ENCODE measurements around the gene EXOC5. TPM values are rescaled to one million over a fixed set of nuclear protein-coding genes. Genes with fewer than 3 reads are reported as not detected.
"Not testable (repeated sequence)": the region's sequence is repeated elsewhere in the genome, so short reads cannot be mapped to it uniquely, and the experiment has no call there.

The EXOC5 gene
- total RNA-seq, 5 donors from 2014 or later (not counting 1 experiment from before 2014, with no cell fraction given), result 28.3 to 45.1 (median 36.3) TPM

GRCh38 chr14:57212919-57213318 lies 55.8 kb downstream of the EXOC5 start:
- WGBS (ENCODE audit: insufficient coverage), result no CpG with 5 or more reads among the region's 2 CpGs
- H3K9me3 ChIP-seq, result no peaks in the 10 kb centered on the region
- H3K27me3 ChIP-seq (replicated peaks in 1 of 2; ENCODE audit: control insufficient read depth in 2 of 2, extremely low read depth in 1 of 2, insufficient read depth in 2 of 2, low read length in 1 of 2), result no peaks in the 10 kb centered on the region
- no peak overlapping the region for H3K4me3 ChIP-seq (ENCODE audit: control insufficient read depth in 1 of 2, extremely low read depth in 1 of 2, low read length in 1 of 2)
- no peaks in the 10 kb centered on the region for H3K27me3 Mint-ChIP-seq
- ChIA-PET CTCF (no interaction called here), POLR2A (no interaction called here)
- peaks cover 0 to 3% (median 0%) of the 10 kb centered on the region in 3 donors for H3K4me1 Mint-ChIP-seq
- no peak overlapping the region for H3K27ac ChIP-seq (ENCODE audit: low read length)
- no peaks in the 10 kb centered on the region for H3K4me1 ChIP-seq (ENCODE audit: control insufficient read depth in 1 of 2, extremely low read depth in 1 of 2, insufficient read depth in 2 of 2, low read length in 2 of 2)
- H3K4me3 Mint-ChIP-seq, result no peak overlapping the region
- H3K36me3 Mint-ChIP-seq, result peaks cover 59% of the 10 kb centered on the region
- no peaks in the 10 kb centered on the region for H3K9me3 Mint-ChIP-seq
- peaks cover 0 to 54% of the 10 kb centered on the region in 2 donors for H3K36me3 ChIP-seq (ENCODE audit: control insufficient read depth in 2 of 2, extremely low read depth in 1 of 2, insufficient read depth in 1 of 2, low read length in 1 of 2)
- DNase-seq, result no peak
- no peak for ATAC-seq (replicated peaks in 1 of 4)
- no peak overlapping the region for H3K27ac Mint-ChIP-seq

GRCh38 chr14:57209561-57209960 lies 59.1 kb downstream of the EXOC5 start:
- Mint-ChIP-seq H3K4me3 (no peak overlapping the region), H3K9me3 (no peaks in the 10 kb centered on the region), H3K27me3 (no peaks in the 10 kb centered on the region), H3K27ac (no peak overlapping the region), H3K4me1 (no peaks in the 10 kb centered on the region), H3K36me3 (peaks cover 38% of the 10 kb centered on the region)
- CTCF ChIA-PET, result interaction anchor here in 1 of 2 donors (0.7 kb wide), 1 partner anchor 66 kb away, joined by 3 read pairs; no protein-coding TSS in a partner anchor
- Histone ChIP-seq H3K27ac (ENCODE audit: low read length) (no peak overlapping the region), H3K4me1 (ENCODE audit: control insufficient read depth in 1 of 2, extremely low read depth in 1 of 2, insufficient read depth in 2 of 2, low read length in 2 of 2) (no peaks in the 10 kb centered on the region), H3K9me3 (no peaks in the 10 kb centered on the region), H3K27me3 (replicated peaks in 1 of 2; ENCODE audit: control insufficient read depth in 2 of 2, extremely low read depth in 1 of 2, insufficient read depth in 2 of 2, low read length in 1 of 2) (no peaks in the 10 kb centered on the region), H3K36me3 (ENCODE audit: control insufficient read depth in 2 of 2, extremely low read depth in 1 of 2, insufficient read depth in 1 of 2, low read length in 1 of 2) (peaks cover 0 to 37% of the 10 kb centered on the region in 2 donors), H3K4me3 (ENCODE audit: control insufficient read depth in 1 of 2, extremely low read depth in 1 of 2, low read length in 1 of 2) (no peak overlapping the region)
- no CpG with 5 or more reads among the region's 4 CpGs for WGBS (ENCODE audit: insufficient coverage)
- DNase-seq (no peak), ATAC-seq (replicated peaks in 1 of 4) (no peak)
- POLR2A ChIA-PET, result no interaction called here

- ChIA-PET CTCF (interaction anchor here in 1 of 2 donors (0.6 kb wide), 1 partner anchor 219 kb away, joined by 3 read pairs; no protein-coding TSS in a partner anchor), POLR2A (interaction anchor here in 1 of 2 donors (0.6 kb wide), 1 partner anchor 136 kb away, joined by 3 read pairs; no protein-coding TSS in a partner anchor)
- WGBS (ENCODE audit: insufficient coverage), result 100% methylated on average over 1 of the region's 5 CpGs
These were observed 62.8 kb downstream of the EXOC5 start for GRCh38 chr14:57205938-57206337.

GRCh38 chr14:57202672-57203071 lies 66.0 kb downstream of the EXOC5 start:
- ATAC-seq (replicated peaks in 1 of 4); H3K4me3 ChIP-seq (ENCODE audit: control insufficient read depth in 1 of 2, extremely low read depth in 1 of 2, low read length in 1 of 2); H3K27me3 ChIP-seq (replicated peaks in 1 of 2; ENCODE audit: control insufficient read depth in 2 of 2, extremely low read depth in 1 of 2, insufficient read depth in 2 of 2, low read length in 1 of 2); H3K27ac Mint-ChIP-seq; H3K36me3 ChIP-seq (ENCODE audit: control insufficient read depth in 2 of 2, extremely low read depth in 1 of 2, insufficient read depth in 1 of 2, low read length in 1 of 2); DNase-seq; H3K27me3 Mint-ChIP-seq; H3K4me3 Mint-ChIP-seq; CTCF ChIA-PET; H3K27ac ChIP-seq (ENCODE audit: low read length); H3K9me3 ChIP-seq; H3K4me1 Mint-ChIP-seq; POLR2A ChIA-PET; H3K9me3 Mint-ChIP-seq; H3K36me3 Mint-ChIP-seq; H3K4me1 ChIP-seq (ENCODE audit: control insufficient read depth in 1 of 2, extremely low read depth in 1 of 2, insufficient read depth in 2 of 2, low read length in 2 of 2): not testable (repeated sequence)

More at GRCh38 chr14:57205938-57206337, 62.8 kb downstream of the EXOC5 start:
- Histone ChIP-seq H3K27ac (ENCODE audit: low read length) (no peak overlapping the region), H3K9me3 (no peaks in the 10 kb centered on the region), H3K4me3 (ENCODE audit: control insufficient read depth in 1 of 2, extremely low read depth in 1 of 2, low read length in 1 of 2) (no peak overlapping the region), H3K4me1 (ENCODE audit: control insufficient read depth in 1 of 2, extremely low read depth in 1 of 2, insufficient read depth in 2 of 2, low read length in 2 of 2) (no peaks in the 10 kb centered on the region), H3K36me3 (ENCODE audit: control insufficient read depth in 2 of 2, extremely low read depth in 1 of 2, insufficient read depth in 1 of 2, low read length in 1 of 2) (peaks cover 0 to 8% of the 10 kb centered on the region in 2 donors), H3K27me3 (replicated peaks in 1 of 2; ENCODE audit: control insufficient read depth in 2 of 2, extremely low read depth in 1 of 2, insufficient read depth in 2 of 2, low read length in 1 of 2) (no peaks in the 10 kb centered on the region)
- Mint-ChIP-seq H3K27ac (no peak overlapping the region), H3K4me1 (no peaks in the 10 kb centered on the region), H3K36me3 (peaks cover 19% of the 10 kb centered on the region), H3K4me3 (no peak overlapping the region), H3K9me3 (no peaks in the 10 kb centered on the region), H3K27me3 (no peaks in the 10 kb centered on the region)
- no peak for ATAC-seq (replicated peaks in 1 of 4)
- DNase-seq, result no peak

GRCh38 chr14:57199921-57200320 lies 68.8 kb downstream of the EXOC5 start:
- Histone ChIP-seq H3K36me3 (ENCODE audit: control insufficient read depth in 2 of 2, extremely low read depth in 1 of 2, insufficient read depth in 1 of 2, low read length in 1 of 2) (no peaks in the 10 kb centered on the region), H3K27me3 (replicated peaks in 1 of 2; ENCODE audit: control insufficient read depth in 2 of 2, extremely low read depth in 1 of 2, insufficient read depth in 2 of 2, low read length in 1 of 2) (peaks cover 0 to 3% of the 10 kb centered on the region in 2 experiments), H3K27ac (ENCODE audit: low read length) (no peak overlapping the region), H3K4me1 (ENCODE audit: control insufficient read depth in 1 of 2, extremely low read depth in 1 of 2, insufficient read depth in 2 of 2, low read length in 2 of 2) (no peaks in the 10 kb centered on the region), H3K9me3 (no peaks in the 10 kb centered on the region), H3K4me3 (ENCODE audit: control insufficient read depth in 1 of 2, extremely low read depth in 1 of 2, low read length in 1 of 2) (no peak overlapping the region)
- H3K9me3 Mint-ChIP-seq, result no peaks in the 10 kb centered on the region
- H3K4me1 Mint-ChIP-seq, result no peaks in the 10 kb centered on the region
- no peak overlapping the region for H3K4me3 Mint-ChIP-seq
- no peaks in the 10 kb centered on the region for H3K36me3 Mint-ChIP-seq
- CTCF ChIA-PET, result no interaction called here
- H3K27me3 Mint-ChIP-seq, result peaks cover 4 to 6% of the 10 kb centered on the region in 2 donors
- POLR2A ChIA-PET, result no interaction called here
- DNase-seq, result no peak
- no peak for ATAC-seq (replicated peaks in 1 of 4)
- 90% methylated on average over 6 of the region's 6 CpGs for WGBS (ENCODE audit: insufficient coverage)
- no peak overlapping the region for H3K27ac Mint-ChIP-seq

- Mint-ChIP-seq H3K9me3 (no peaks in the 10 kb centered on the region), H3K27ac (no peak overlapping the region), H3K27me3 (peaks cover 20 to 45% of the 10 kb centered on the region in 2 donors), H3K4me3 (no peak overlapping the region), H3K4me1 (no peaks in the 10 kb centered on the region), H3K36me3 (no peaks in the 10 kb centered on the region)
- Histone ChIP-seq H3K9me3 (no peaks in the 10 kb centered on the region), H3K27me3 (replicated peaks in 1 of 2; ENCODE audit: control insufficient read depth in 2 of 2, extremely low read depth in 1 of 2, insufficient read depth in 2 of 2, low read length in 1 of 2) (no peaks in the 10 kb centered on the region), H3K4me1 (ENCODE audit: control insufficient read depth in 1 of 2, extremely low read depth in 1 of 2, insufficient read depth in 2 of 2, low read length in 2 of 2) (no peaks in the 10 kb centered on the region), H3K4me3 (ENCODE audit: control insufficient read depth in 1 of 2, extremely low read depth in 1 of 2, low read length in 1 of 2) (no peak overlapping the region), H3K27ac (ENCODE audit: low read length) (no peak overlapping the region), H3K36me3 (ENCODE audit: control insufficient read depth in 2 of 2, extremely low read depth in 1 of 2, insufficient read depth in 1 of 2, low read length in 1 of 2) (no peaks in the 10 kb centered on the region)
- CTCF ChIA-PET, result no interaction called here
- WGBS (ENCODE audit: insufficient coverage), result 84% methylated on average over 3 of the region's 7 CpGs
- ATAC-seq (replicated peaks in 1 of 4), result no peak
- DNase-seq, result no peak
- POLR2A ChIA-PET, result no interaction called here
These were observed 79.6 kb downstream of the EXOC5 start for GRCh38 chr14:57189070-57189469.

Data from T-cell (primary cell).